D721Med (cell line): ENCODE measurements around the gene ING2.

Source experiments
- DNase-seq: peaks from one replicate; pipeline ENCODE4 v3.0.0; 2011; ENCODE audit warnings: low spot score; ENCODE audit not compliant: insufficient read length
- FAIRE-seq: peaks from 2 replicates; lab custom pipeline; 2011; peaks lifted over from hg19 to GRCh38; lab: Jason Lieb, UNC
- CTCF ChIP-seq: IDR thresholded peaks from 2 replicates; pipeline ENCODE4 v1.5.1; 2012; ENCODE audit warnings: mild to moderate bottlenecking, control low read depth; ENCODE audit not compliant: insufficient read depth; ENCODE audit errors: missing control alignments

Gene ING2

DNA sequence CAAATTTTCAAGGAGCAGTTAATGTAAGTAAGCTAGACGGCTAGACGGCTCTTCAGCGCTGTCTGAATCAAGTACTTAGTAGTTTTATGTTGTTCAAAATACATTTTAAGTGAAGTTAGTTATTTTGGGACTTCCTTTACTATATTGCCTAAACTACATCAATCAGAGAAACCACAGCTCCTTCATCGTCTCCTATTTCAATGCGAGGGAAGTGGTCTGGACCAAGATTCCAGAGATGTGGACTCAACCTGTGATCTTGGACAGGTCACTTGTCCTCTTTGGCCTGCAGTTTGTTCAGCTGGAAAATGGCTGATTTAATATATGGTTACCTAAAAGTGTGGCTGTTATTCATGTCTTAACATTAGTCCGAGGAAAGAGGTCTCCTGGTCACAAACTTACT, 10.6 kb downstream of the ING2 start:
- FAIRE-seq (no peak), DNase-seq (no peak)
- no peak for TF ChIP-seq CTCF

DNA sequence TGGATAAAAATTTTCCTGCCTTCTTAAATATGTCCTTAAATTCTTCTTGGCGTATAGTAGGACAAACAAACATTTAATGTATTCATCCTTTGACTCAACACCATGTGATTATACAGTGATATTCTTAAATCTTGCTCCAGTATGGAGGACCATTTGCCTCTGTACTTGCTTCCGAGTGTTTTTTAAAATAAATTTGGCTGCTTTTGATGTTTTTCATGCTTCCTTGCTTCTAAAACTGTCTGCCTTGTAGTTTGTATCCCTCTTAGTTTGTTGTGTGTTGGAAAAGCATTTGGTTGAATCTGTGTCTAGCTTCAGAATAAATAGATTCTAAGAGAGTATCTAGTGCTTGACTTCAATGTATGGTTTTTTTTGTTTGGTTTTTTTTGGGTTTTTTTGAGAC, 12.3 kb downstream of the ING2 start:
- TF ChIP-seq CTCF: no peak
- no peak for DNase-seq
- no peak for FAIRE-seq

DNA sequence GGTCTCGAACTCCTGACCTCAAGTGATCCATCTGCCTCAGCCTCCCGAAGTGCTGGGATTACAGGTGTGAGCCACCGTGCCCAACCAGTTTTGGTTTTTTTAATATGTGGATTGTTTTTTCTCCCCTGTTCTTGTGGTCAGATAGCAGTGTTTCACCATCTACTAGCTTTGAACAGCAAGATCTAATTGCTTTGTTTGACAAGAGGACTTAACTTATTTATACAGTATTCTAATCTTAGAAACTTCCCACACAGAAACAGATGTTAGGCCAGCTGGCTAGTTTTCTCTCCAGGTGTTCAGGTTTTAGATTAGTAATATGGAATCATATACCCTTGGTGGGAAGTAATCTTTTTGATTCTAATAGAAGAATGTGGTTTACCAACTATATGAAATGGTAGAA, 12.9 kb downstream of the ING2 start:
- TF ChIP-seq CTCF: no peak
- no peak for FAIRE-seq
- DNase-seq: no peak

GRCh38 chr4:183522821-183523220, 18.0 kb downstream of the ING2 start:
- DNase-seq (no peak), FAIRE-seq (no peak)
- TF ChIP-seq CTCF: no peak

- FAIRE-seq (no peak), DNase-seq (no peak)
- no peak for TF ChIP-seq CTCF
Observed at GRCh38 chr4:183527326-183527725, 22.5 kb downstream of the ING2 start.

GRCh38 chr4:183532821-183533220, 28.0 kb downstream of the ING2 start:
- FAIRE-seq: no peak
- no peak for DNase-seq
- no peak for TF ChIP-seq CTCF

DNA sequence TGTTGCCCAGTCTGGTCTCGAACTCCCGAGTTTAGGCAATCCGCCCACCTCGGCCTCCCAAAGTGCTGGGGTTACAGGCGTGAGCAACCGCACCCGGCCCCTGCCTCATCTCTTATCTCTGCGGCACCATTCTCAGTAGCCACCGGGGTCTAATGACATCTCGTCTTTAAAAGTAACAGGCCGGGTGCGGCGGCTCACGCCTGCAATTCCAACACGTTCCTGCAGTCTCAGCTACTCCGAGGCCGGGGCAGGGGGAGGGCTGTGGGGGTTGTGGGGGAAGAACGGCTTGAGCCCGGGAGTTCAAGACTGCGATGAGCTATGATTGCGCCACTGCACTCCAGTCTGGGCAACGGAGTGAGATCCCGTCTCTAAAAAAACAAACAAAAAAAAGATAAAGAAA, 28.8 kb downstream of the ING2 start:
- FAIRE-seq (no peak), DNase-seq (no peak)
- no peak for TF ChIP-seq CTCF
